Inflammatory macrophage (primary cell): Measurements from ENCODE around the gene SLC2A3.
"Not testable (repeated sequence)": the region's sequence is repeated elsewhere in the genome, so short reads cannot be mapped to it uniquely, and the experiment has no call there.

Source experiments
- DNase-seq, 2 donors: peaks; one replicate each; pipeline ENCODE4 v3.0.0-alpha.2; 2020 to 2022

SLC2A3 gene

DNA sequence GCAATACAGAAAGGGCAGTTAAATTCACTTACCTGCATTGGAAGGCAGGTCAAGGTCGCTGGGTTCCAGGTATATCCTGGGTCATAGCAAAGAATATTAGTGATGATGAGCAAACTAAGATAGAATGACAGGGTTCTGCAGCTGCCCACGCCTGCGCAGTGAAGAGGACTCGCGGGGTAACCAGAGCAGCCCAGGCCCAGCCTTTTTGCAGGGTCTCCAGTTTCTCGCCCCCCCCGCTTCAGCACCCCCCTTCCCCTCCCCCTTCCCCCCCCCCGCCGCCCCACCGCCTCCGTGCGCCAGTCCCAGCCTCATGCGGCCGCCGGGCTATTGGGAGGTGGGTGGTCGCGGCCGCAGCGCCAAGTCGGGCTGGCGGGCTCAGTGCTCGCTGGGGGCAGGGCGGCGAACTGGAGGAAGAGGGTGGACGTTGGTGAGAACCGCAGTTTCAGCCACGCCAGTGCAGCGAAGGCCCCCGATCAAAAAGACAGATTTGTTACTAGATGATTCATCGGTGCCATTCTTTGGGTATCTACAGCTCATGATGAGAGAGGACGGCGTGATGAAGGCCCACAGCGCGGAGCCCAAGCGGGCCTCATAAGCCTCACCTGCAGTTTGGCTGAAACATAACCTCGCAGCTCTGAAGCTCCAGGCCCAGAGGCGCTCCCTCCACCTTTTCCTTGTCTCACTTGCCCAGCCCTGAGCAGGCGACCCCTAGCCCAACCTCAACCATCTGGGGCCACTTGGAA, 20.2 kb downstream of the SLC2A3 start:
- DNase-seq, result no peak

DNA sequence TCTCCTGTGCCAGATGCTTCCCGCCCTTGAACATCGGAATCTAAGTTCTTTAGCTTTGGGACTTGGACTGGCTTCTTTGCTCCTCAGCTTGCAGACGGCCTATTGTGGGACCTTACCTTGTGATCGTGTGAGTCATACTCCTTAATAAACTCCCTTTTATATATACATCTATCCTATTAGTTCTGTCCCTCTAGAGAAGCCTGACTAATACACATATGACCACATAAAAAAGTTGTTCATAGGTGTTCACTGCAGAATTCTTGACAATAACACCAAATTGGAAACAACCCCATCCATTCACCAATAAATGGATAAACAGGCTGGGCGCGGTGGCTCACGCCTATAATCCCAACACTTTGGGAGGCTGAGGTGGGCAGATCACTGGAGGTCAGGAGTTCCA, 25.9 kb downstream of the SLC2A3 start:
- not testable (repeated sequence) for DNase-seq

- peak; percentile 50 to 58 for DNase-seq
These were observed 29.0 kb downstream of the SLC2A3 start for GRCh38 chr12:7907009-7907408.

- not testable (repeated sequence) for DNase-seq
These were observed 29.7 kb downstream of the SLC2A3 start for GRCh38 chr12:7906303-7906702.

DNA sequence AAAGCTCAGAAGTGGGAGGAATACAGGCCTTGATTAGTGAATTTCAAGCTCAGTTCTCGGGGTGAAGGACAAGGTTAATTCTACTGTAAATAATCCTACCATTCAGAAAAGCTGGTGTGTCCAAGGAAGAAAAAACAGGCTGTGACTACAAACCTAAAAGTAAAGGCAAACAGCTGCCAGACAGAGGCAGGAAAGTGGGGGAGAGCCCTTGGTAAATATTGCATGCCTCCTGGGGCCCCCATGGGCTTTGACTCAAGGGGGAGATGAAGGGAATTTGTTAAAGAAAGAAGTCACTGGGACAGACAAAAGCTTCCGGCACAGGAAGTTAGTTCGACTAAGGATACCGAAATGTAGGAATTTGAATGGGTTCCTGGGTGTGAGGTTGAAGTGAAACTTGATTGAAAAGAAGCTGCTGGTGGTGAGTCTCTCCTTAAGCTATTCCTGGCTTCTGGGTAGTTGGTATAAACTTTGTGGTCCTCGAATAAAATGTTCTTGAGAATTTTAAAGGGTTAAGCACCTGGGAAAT, 30.3 kb downstream of the SLC2A3 start:
- not testable (repeated sequence) for DNase-seq

- no peak for DNase-seq
These were observed 30.9 kb downstream of the SLC2A3 start for GRCh38 chr12:7905071-7905470.

DNA sequence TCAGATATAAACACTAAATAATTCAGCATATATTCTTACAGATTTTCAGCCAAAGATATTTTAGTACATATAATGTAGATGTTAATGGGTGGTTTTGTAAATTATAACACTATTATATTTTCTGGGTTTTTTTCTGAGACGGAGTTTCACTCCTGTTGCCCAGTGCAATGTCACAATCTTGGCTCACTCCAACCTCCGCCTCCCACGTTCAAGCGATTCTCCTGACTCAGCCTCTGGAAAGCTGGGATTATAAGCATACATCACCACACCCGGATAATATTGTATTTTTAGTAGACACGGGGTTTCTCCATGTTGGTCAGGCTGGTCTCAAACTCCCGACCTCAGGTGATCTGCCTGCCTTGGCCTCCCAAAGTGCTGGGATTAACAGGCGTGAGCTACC, 33.6 kb downstream of the SLC2A3 start:
- not testable (repeated sequence) for DNase-seq

- no peak for DNase-seq
These were observed 36.2 kb downstream of the SLC2A3 start for GRCh38 chr12:7899755-7900154.

DNA sequence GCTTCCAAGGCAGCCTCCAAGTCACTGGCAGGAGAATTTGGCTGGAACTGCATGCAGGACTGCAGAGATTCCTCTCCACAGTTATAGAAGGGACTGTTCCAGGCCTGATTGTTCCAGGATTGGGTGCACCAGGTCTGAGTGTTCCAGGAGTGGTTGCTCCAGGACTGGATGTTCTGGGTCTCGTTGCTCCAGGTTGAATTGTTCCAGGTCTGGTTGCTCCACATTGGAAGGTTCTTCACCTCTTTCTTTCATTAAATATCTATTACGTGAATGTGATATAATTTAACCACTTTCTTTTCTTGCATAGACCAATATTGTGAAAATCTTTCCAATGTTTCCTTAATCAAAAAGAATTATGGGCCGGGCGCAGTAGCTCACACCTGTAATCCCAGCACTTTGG, 39.3 kb downstream of the SLC2A3 start:
- not testable (repeated sequence) for DNase-seq

DNA sequence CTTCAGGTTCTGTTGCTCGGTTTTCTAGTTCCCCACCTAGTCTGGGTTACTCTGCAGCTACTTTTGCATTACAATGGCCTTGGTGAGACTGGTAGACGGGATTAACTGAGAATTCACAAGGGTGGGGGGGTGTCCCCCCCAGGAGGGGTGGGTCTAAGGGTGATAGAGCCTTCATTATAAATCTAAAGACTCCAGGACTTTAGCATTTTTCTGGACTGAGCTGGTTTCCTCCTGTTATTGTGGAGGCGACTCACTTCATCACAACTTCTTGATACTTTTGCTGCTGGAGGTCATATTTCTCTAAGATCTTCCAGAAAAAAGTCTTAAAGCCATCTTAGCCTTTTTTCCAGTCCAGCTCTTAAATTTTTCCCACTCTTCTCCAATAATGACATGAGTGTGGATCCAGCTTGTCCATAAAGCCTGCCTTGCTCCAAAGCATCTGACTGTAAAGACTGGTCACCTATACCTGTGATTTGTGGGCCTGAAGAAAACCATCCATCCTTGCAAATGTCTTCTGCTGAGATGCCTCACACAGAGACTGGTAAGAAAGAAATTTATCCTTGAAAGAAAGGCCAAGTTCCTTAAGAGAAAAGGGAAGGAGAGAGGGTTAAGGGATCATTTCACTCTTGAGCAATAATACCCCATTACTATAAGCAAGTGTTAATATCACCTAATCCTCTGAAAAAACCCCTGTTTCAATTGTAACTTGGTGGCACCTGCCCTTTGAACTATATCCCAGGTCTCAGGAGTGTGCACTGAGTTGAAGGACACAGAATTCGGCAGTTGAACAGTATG, 43.6 kb downstream of the SLC2A3 start:
- peak; percentile 7 to 27 for DNase-seq

DNA sequence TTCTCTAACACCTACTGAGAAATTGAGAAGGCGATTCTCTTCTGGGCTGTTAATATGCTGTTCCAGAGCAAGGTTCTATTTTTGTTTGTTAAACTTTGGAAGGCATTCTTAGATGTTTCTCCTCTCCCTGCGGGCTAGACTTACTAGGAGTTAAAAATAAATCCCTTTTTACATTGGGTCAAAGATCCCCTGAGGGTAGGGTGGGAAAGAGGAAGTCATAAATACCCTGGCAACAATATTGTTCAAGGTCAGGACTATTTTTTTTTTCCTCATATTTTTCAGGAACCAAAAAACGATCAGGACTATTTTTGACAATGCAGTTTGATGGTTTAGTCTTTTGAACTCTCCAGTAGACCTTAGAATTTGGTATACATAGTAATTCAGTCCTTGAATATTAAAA, 51.3 kb downstream of the SLC2A3 start:
- peak; percentile 47 to 49 for DNase-seq

DNA sequence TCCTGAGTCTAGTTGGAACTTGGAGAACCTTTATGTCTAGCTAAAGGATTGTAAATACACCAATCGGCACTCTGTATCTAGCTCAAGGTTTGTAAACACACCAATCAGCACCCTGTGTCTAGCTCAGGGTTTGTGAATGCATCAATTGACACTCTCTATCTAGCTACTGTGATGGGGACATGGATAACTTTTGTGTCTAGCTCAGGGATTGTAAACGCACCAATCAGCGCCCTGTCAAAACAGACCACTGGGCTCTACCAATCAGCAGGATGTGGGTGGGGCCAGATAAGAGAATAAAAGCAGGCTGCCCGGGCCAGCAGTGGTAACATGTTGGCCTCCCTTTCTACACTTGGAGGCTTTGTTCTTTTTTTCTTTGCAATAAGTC, 54.3 kb downstream of the SLC2A3 start:
- DNase-seq, result not testable (repeated sequence)

DNA sequence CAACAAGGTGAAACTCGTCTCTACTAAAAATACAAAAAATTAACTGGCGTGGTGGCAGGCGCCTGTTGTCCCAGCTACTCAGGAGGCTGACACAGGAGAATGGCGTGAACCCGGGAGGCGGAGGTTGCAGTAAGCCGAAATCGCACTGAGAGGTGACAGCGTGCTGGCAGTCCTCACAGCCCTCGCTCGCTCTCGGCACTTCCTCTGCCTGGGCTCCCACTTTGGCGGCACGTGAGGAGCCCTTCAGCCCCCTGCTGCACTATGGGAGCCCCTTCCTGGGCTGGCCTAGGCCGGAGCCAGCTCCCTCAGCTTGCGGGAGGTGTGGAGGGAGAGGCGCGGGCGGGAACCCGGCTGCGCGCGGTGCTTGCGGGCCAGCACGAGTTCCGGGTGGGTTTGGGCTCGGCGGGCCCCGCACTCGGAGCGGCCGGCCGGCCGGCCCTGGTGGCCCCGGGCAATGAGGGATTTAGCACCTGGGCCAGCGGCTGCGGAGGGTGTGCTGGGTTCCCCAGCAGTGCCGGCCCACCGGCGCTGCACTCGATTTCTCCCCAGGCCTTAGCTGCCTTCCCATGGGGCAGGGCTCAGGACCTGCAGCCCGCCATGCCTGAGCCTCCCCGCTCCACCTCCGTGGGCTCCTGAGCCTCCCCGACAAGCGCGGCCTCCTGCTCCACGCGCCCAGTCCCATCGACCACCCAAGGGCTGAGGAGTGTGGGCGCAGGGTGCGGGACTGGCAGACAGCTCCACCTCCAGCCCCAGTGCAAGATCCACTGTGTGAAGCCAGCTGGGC, 54.8 kb downstream of the SLC2A3 start:
- DNase-seq, result not testable (repeated sequence)

- no peak for DNase-seq
These were observed 56.7 kb downstream of the SLC2A3 start for GRCh38 chr12:7879246-7879645.

GRCh38 chr12:7877420-7877819, 58.6 kb downstream of the SLC2A3 start:
- no peak for DNase-seq

DNA sequence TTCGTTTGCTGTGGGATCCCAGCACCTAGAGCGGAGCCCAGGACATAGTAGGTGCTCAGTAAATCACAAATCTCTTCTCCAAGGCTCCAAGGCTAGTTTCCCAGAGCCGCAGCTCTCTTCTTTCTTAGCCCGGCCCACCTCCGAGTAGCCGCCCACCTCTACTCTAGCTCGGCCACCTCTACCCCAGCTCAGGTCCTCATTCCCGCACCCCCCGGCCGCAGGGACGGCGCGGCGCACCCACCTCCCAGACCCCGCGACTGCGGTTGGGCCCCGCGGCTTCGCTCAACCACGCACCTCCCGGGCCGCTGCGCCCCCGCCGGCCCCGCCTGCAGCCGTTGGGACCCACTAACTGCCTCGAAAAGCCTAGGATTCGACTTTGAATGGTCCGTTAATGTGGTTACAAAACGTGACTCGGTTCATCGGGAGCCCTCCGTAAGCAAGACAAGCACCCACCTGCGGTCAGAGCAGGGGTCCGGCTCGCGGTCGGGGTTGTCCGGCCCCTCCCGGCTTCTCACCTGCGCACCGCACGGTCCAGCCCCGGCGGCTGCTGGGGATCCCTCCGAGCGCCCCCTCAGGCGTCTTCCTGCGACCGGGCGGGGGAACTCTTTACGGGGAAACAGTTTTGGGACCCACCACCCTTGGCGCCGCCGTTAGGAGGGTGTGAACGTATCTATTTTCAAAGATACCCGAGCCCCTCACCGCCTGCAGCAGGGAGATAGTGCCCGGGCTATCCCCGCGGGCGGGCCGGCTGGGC, 63.2 kb downstream of the SLC2A3 start, which contains the start of gene SLC2A14:
Gene SLC2A14 (minus strand): TSS at position 350 of the 754 bp plus-strand sequence. CDS start 3,035 bp downstream, outside the sequence.
- no peak for DNase-seq

DNA sequence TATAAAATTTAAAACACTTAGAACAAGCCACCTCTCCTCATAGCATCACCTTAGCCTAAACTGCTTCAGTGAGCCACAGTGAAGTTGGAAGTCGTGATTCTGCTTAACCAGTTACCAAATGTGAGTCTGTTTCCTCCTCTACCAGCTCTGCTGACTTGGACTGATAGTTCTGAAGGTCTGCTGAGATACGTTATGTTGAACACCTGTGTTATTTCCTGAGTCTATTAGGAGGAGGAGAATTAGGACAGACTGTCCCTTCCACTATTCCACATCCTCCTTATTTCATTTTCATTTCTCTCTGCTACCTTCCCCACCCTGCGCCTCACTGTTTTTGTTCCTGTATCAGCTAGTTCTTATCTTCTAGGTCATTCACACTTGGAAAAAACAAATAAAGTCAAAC, 65.7 kb downstream of the SLC2A3 start:
- no peak for DNase-seq
